Large intestine (tissue), 12 donors: Measurements from ENCODE around the gene CMC2. TPM values are rescaled to one million over a fixed set of nuclear protein-coding genes. Genes with fewer than 3 reads are reported as not detected.
A peak's percentile ranks its signal among the peaks of the same experiment; 100 is the strongest.

ENCODE experiments used
- DNase-seq, 2 donors: peaks; one replicate each; pipeline versions ENCODE4 v3.0.0 to v3.0.0-alpha.2; 2013
- H3K27ac ChIP-seq: one replicate; pipeline ENCODE4 v1.5.1; 2013; ENCODE audit warnings: low read length
- H3K27me3 ChIP-seq: 2 replicates; pipeline ENCODE4 v1.6.1; 2013; ENCODE audit warnings: low read length; ENCODE audit not compliant: control insufficient read depth, insufficient read depth
- H3K36me3 ChIP-seq: 2 replicates; pipeline ENCODE4 v1.6.1; 2013; ENCODE audit warnings: low read length; ENCODE audit not compliant: control insufficient read depth, insufficient read depth
- H3K4me1 ChIP-seq: one replicate; pipeline ENCODE4 v1.6.1; 2013; ENCODE audit warnings: low read length; ENCODE audit not compliant: control insufficient read depth, insufficient read depth
- H3K4me3 ChIP-seq: one replicate; pipeline ENCODE4 v1.5.1; 2013; ENCODE audit warnings: low read length
- H3K9me3 ChIP-seq: one replicate; pipeline ENCODE4 v1.6.1; 2013; ENCODE audit warnings: mild to moderate bottlenecking, low read depth, low read length, moderate library complexity; ENCODE audit not compliant: control insufficient read depth
- whole genome bisulfite sequencing: methylation state at CpG from one replicate; pipeline ENCODE4 v1.1.5; 2013; ENCODE audit warnings: low lambda C conversion rate; ENCODE audit not compliant: insufficient coverage; 5-methylcytosine and 5-hydroxymethylcytosine counted together
- long read RNA-seq, 11 donors: transcript quantifications; one replicate each; lab custom pipeline, GENCODE V29; 2026
- polyA plus RNA-seq: library from polyadenylated mRNA; unstranded; fragments of 120-200 nt; gene quantifications from one replicate; pipeline ENCODE4 v1.2.1, GENCODE V29; 2013

CMC2 gene
- 56.1 TPM for polyA plus RNA-seq
- long read RNA-seq, donor 1, full-length matches to known transcripts, result 12 of 12 reads
- long read RNA-seq, donor 1, partial matches to known transcripts, result 0 of 12 reads
- long read RNA-seq, donor 1, other reads (novel, unspliced or antisense), result 0 of 12 reads
- long read RNA-seq, donor 2, full-length matches to known transcripts, result 35 of 46 reads
- long read RNA-seq, donor 2, partial matches to known transcripts, result 0 of 46 reads
- long read RNA-seq, donor 2, other reads (novel, unspliced or antisense), result 11 of 46 reads
- long read RNA-seq, donor 3, result 0 reads
- long read RNA-seq, donor 4, full-length matches to known transcripts, result 2 of 2 reads
- long read RNA-seq, donor 4, partial matches to known transcripts, result 0 of 2 reads
- long read RNA-seq, donor 4, other reads (novel, unspliced or antisense), result 0 of 2 reads
- long read RNA-seq, donor 5, full-length matches to known transcripts, result 13 of 20 reads
- long read RNA-seq, donor 5, partial matches to known transcripts, result 0 of 20 reads
- long read RNA-seq, donor 5, other reads (novel, unspliced or antisense), result 7 of 20 reads
- long read RNA-seq, donor 6, full-length matches to known transcripts, result 17 of 36 reads
- long read RNA-seq, donor 6, partial matches to known transcripts, result 6 of 36 reads
- long read RNA-seq, donor 6, other reads (novel, unspliced or antisense), result 13 of 36 reads
- long read RNA-seq, donor 7, full-length matches to known transcripts, result 11 of 16 reads
- long read RNA-seq, donor 7, partial matches to known transcripts, result 0 of 16 reads
- long read RNA-seq, donor 7, other reads (novel, unspliced or antisense), result 5 of 16 reads
- long read RNA-seq, donor 8, full-length matches to known transcripts, result 34 of 41 reads
- long read RNA-seq, donor 8, partial matches to known transcripts, result 0 of 41 reads
- long read RNA-seq, donor 8, other reads (novel, unspliced or antisense), result 7 of 41 reads
- long read RNA-seq, donor 9, full-length matches to known transcripts, result 19 of 29 reads
- long read RNA-seq, donor 9, partial matches to known transcripts, result 0 of 29 reads
- long read RNA-seq, donor 9, other reads (novel, unspliced or antisense), result 10 of 29 reads
- long read RNA-seq, donor 10, full-length matches to known transcripts, result 17 of 17 reads
- long read RNA-seq, donor 10, partial matches to known transcripts, result 0 of 17 reads
- long read RNA-seq, donor 10, other reads (novel, unspliced or antisense), result 0 of 17 reads
- long read RNA-seq, donor 11, full-length matches to known transcripts, result 18 of 31 reads
- long read RNA-seq, donor 11, partial matches to known transcripts, result 8 of 31 reads
- long read RNA-seq, donor 11, other reads (novel, unspliced or antisense), result 5 of 31 reads

GRCh38 chr16:81006813-81007695, at the start of gene CMC2, which contains the start of gene CENPN:
Gene CMC2 (minus strand): TSS chr16:81006885. CDS start chr16:80997394, 9,491 bp downstream.
Gene CENPN (plus strand): TSS chr16:81007214. CDS start chr16:81011940, 4,726 bp downstream.
- H3K4me3 ChIP-seq, result peak within 1 kb of the TSS; percentile 96
- H3K27me3 ChIP-seq, result no peaks in the 10 kb centered on the region
- no CpG with 5 or more reads among the region's 75 CpGs for WGBS
- peaks cover 17% of the 10 kb centered on the region for H3K4me1 ChIP-seq
- H3K36me3 ChIP-seq, result peaks cover 5% of the 10 kb centered on the region
- peak; percentile 99 to 100 for DNase-seq
- H3K27ac ChIP-seq, result peak within 1 kb of the TSS; percentile 89
- H3K9me3 ChIP-seq, result no peaks in the 10 kb centered on the region

- H3K9me3 ChIP-seq, result peaks cover 10% of the 10 kb centered on the region
- no peaks in the 10 kb centered on the region for H3K36me3 ChIP-seq
- H3K4me1 ChIP-seq, result no peaks in the 10 kb centered on the region
- no peak overlapping the region for H3K4me3 ChIP-seq
- DNase-seq, result no peak
- H3K27ac ChIP-seq, result no peak overlapping the region
- no peaks in the 10 kb centered on the region for H3K27me3 ChIP-seq
- 83% methylated on average over 4 of the region's 11 CpGs for WGBS
Observed at GRCh38 chr16:81053761-81054160, 47.1 kb upstream of the CMC2 start.

GRCh38 chr16:81042821-81043220, 36.1 kb upstream of the CMC2 start:
- no peaks in the 10 kb centered on the region for H3K27me3 ChIP-seq
- peaks cover under 1% of the 10 kb centered on the region for H3K9me3 ChIP-seq
- DNase-seq, result peak; percentile 32 to 60
- no peak overlapping the region for H3K4me3 ChIP-seq
- H3K27ac ChIP-seq, result peak overlapping the region; percentile 43
- no CpG with 5 or more reads among the region's 2 CpGs for WGBS
- H3K36me3 ChIP-seq, result peaks cover 50% of the 10 kb centered on the region
- no peaks in the 10 kb centered on the region for H3K4me1 ChIP-seq

- H3K36me3 ChIP-seq, result peaks cover 55% of the 10 kb centered on the region
- WGBS, result no CpG with 5 or more reads among the region's 4 CpGs
Observed at GRCh38 chr16:81041696-81042095, 35.0 kb upstream of the CMC2 start.

GRCh38 chr16:81040842-81041241, 34.2 kb upstream of the CMC2 start:
- H3K36me3 ChIP-seq, result peaks cover 53% of the 10 kb centered on the region
- WGBS, result 92% methylated on average over 2 of the region's 5 CpGs

More at GRCh38 chr16:81041696-81042095, 35.0 kb upstream of the CMC2 start:
- no peak overlapping the region for H3K27ac ChIP-seq
- H3K4me3 ChIP-seq, result no peak overlapping the region
- no peak for DNase-seq
- no peaks in the 10 kb centered on the region for H3K9me3 ChIP-seq
- H3K27me3 ChIP-seq, result no peaks in the 10 kb centered on the region
- peaks cover 5% of the 10 kb centered on the region for H3K4me1 ChIP-seq

GRCh38 chr16:81040131-81040530, 33.4 kb upstream of the CMC2 start:
- no peaks in the 10 kb centered on the region for H3K9me3 ChIP-seq
- no peak overlapping the region for H3K27ac ChIP-seq
- H3K4me1 ChIP-seq, result peaks cover 8% of the 10 kb centered on the region
- no peaks in the 10 kb centered on the region for H3K27me3 ChIP-seq
- no peak overlapping the region for H3K4me3 ChIP-seq
- peaks cover 50% of the 10 kb centered on the region for H3K36me3 ChIP-seq
- WGBS, result 100% methylated on average over 1 of the region's 2 CpGs
- no peak for DNase-seq

More at GRCh38 chr16:81040842-81041241, 34.2 kb upstream of the CMC2 start:
- no peak overlapping the region for H3K4me3 ChIP-seq
- peaks cover 5% of the 10 kb centered on the region for H3K4me1 ChIP-seq
- DNase-seq, result no peak
- H3K9me3 ChIP-seq, result no peaks in the 10 kb centered on the region
- H3K27me3 ChIP-seq, result no peaks in the 10 kb centered on the region
- no peak overlapping the region for H3K27ac ChIP-seq

GRCh38 chr16:81036751-81037350, 30.2 kb upstream of the CMC2 start:
- H3K9me3 ChIP-seq, result no peaks in the 10 kb centered on the region
- H3K27ac ChIP-seq, result peak overlapping the region; percentile 16
- H3K36me3 ChIP-seq, result peaks cover 24% of the 10 kb centered on the region
- H3K27me3 ChIP-seq, result no peaks in the 10 kb centered on the region
- H3K4me1 ChIP-seq, result peaks cover 8% of the 10 kb centered on the region
- H3K4me3 ChIP-seq, result peak overlapping the region; percentile 57
- 15% methylated on average over 4 of the region's 10 CpGs for WGBS
- peak; percentile 6 to 28 for DNase-seq

GRCh38 chr16:81035975-81036750, 29.5 kb upstream of the CMC2 start:
- DNase-seq, result peak; percentile 20 to 59

More at GRCh38 chr16:81035975-81036750, 29.5 kb upstream of the CMC2 start:
- Histone ChIP-seq H3K27me3 (no peaks in the 10 kb centered on the region), H3K9me3 (no peaks in the 10 kb centered on the region), H3K4me3 (peak overlapping the region; percentile 57), H3K36me3 (peaks cover 17% of the 10 kb centered on the region), H3K4me1 (peaks cover 8% of the 10 kb centered on the region), H3K27ac (peak overlapping the region; percentile 16)
- WGBS, result no CpG with 5 or more reads among the region's 80 CpGs
